ENCODE data around the gene ELOVL5. TPM values are rescaled to one million over a fixed set of nuclear protein-coding genes. Genes with fewer than 3 reads are reported as not detected.
"Not testable (repeated sequence)": the region's sequence is repeated elsewhere in the genome, so short reads cannot be mapped to it uniquely, and the experiment has no call there.

ELOVL5 gene
- total RNA-seq, 1 donor from 2014 or later: 50.8 TPM

GRCh38 chr6:53306217-53306616, 42.5 kb downstream of the ELOVL5 start:
- not testable (repeated sequence) for DNase-seq (ENCODE audit: low read depth)

- DNase-seq (ENCODE audit: low read depth): not testable (repeated sequence)
Observed at GRCh38 chr6:53305506-53306005, 43.2 kb downstream of the ELOVL5 start.

GRCh38 chr6:53304953-53305352, 43.8 kb downstream of the ELOVL5 start:
- DNase-seq (ENCODE audit: low read depth): not testable (repeated sequence)

- DNase-seq (ENCODE audit: low read depth): peak; percentile 24
Observed at GRCh38 chr6:53302678-53303360, 45.9 kb downstream of the ELOVL5 start.

- DNase-seq (ENCODE audit: low read depth): no peak
Observed at GRCh38 chr6:53301801-53302537, 46.8 kb downstream of the ELOVL5 start.

GRCh38 chr6:53300656-53301551, 47.8 kb downstream of the ELOVL5 start:
- peak; percentile 85 for DNase-seq (ENCODE audit: low read depth)

- no peak for DNase-seq (ENCODE audit: low read depth)
Observed at GRCh38 chr6:53299331-53300005, 49.3 kb downstream of the ELOVL5 start.

GRCh38 chr6:53297004-53297403, 51.7 kb downstream of the ELOVL5 start:
- no peak for DNase-seq (ENCODE audit: low read depth)

GRCh38 chr6:53295176-53295575, 53.6 kb downstream of the ELOVL5 start:
- no peak for DNase-seq (ENCODE audit: low read depth)

GRCh38 chr6:53294611-53295010, 54.1 kb downstream of the ELOVL5 start:
- no peak for DNase-seq (ENCODE audit: low read depth)

- no peak for DNase-seq (ENCODE audit: low read depth)
Observed at GRCh38 chr6:53294095-53294494, 54.7 kb downstream of the ELOVL5 start.

- no peak for DNase-seq (ENCODE audit: low read depth)
Observed at GRCh38 chr6:53293691-53294090, 55.1 kb downstream of the ELOVL5 start.

GRCh38 chr6:53290537-53291510, 57.9 kb downstream of the ELOVL5 start:
- DNase-seq (ENCODE audit: low read depth): no peak

- peak; percentile 48 for DNase-seq (ENCODE audit: low read depth)
Observed at GRCh38 chr6:53287336-53288225, 61.2 kb downstream of the ELOVL5 start.

- DNase-seq (ENCODE audit: low read depth): no peak
Observed at GRCh38 chr6:53284901-53285300, 63.8 kb downstream of the ELOVL5 start.

- DNase-seq (ENCODE audit: low read depth): peak; percentile 78
Observed at GRCh38 chr6:53282741-53283140, 66.0 kb downstream of the ELOVL5 start.

GRCh38 chr6:53282234-53282633, 66.5 kb downstream of the ELOVL5 start:
- peak; percentile 37 for DNase-seq (ENCODE audit: low read depth)

GRCh38 chr6:53281518-53282215, 67.1 kb downstream of the ELOVL5 start:
- DNase-seq (ENCODE audit: low read depth): no peak
